Ramos (cell line): ENCODE results near the gene EZH2.

Experiments
- in situ Hi-C: fragments of 300-500 bp; cut with MboI; formaldehyde crosslinking; loops from one replicate; pipeline ENCODE4 v1.14.3; 2022; ENCODE audit warnings: low sequenced_read_pairs; ENCODE audit not compliant: unreplicated experiment

Gene EZH2

DNA sequence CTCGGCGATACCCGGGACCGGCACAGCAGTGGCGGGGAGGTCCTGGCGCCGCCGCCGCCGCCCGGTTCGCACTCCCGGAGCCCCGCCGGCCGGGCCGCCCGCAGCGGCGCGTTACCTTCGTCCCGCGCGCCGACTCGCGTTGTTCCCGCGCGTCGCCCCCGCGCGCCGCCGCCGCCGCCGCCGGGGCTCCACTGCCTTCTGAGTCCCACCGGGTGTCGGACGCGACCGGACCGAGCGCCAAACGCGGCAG lies at the start of gene EZH2:
EZH2 (minus strand) TSS at position 243 of the 250 bp plus-strand sequence. CDS start 36,993 bp downstream, outside the sequence.
- in situ Hi-C loops: no loop called here

DNA sequence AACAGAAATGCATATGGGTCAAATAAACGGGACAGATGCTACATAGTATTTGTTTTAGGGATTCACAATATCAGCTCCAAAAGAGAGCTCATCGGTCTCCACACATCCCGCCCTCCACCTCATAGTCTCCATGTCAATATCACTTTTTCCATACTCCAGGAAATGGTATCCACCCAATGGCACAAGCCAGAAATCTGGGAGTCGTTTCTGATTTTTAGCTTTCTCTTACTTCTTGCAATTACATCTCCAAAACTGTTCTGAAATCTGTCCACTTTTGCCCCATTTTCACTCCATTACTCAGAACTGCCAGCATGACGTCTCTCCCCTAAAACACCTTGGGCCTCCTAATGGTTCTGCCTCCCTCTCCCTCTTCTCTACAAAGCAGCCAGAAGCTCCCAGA lies 47.4 kb upstream of the EZH2 start:
- in situ Hi-C loops: no loop called here

GRCh38 chr7:148930335-148930734 lies 46.2 kb upstream of the EZH2 start:
- in situ Hi-C loops: no loop called here

DNA sequence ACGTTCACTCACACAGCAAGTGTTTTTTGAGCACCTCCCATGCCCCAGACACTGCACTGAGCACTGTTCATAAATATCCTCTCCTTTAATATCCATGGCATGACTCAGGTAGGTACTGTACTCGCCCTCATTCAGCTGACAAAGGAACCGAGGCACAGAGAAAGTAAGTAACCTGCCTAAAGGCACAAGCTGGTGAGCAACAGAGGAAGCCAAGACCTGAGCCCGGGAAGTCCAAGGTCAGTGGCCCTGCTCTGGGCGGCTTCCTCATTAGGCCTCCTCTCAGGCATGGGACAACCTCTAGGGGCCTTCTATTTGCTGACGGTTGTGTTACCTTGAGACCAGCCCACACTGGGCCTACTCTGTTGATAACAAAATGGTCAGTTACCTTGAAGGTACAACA lies 45.1 kb upstream of the EZH2 start:
- in situ Hi-C loops: no loop called here

DNA sequence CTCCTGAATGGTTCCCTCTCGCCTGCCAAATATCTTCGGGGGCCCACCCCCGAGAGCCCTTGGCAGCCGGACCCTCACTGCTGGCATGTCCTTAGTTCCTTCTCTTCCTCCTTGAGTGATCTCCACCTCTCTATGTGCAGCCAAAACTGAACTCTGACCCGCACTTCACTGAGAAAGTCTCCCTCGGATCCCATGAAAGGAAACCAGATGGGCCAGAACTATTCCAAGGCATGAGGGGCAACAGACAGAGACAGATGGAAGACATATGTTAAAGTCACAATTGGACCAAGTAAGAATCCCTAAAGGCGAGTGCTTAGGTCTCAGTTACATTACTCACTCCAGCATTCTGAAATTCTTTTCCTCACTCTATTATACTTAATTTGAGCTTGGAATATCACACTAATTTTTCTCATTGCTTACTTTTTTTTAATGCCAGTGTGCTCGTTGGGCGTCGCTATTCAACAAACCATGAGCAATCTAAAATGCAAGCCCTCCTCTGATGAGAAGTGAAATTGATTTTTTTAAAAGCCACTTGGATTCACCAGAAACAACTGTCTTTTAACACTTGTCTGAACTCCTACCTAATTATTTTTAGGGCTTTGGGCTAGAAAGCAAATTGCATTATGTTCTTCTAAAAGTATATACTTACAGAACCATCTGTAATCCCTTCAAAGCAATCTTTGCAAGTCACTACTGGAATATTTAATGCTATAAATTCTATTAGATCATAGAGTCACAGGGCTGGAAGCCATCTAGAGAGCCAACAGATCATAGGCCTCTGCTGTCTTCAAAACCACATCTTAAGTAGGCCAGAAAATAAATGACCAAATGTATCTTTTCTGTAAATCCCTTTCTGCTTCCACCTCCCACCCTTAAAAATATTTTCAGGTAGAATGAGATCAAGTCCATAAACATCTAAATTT lies 43.3 kb upstream of the EZH2 start:
- in situ Hi-C loops: no loop called here

DNA sequence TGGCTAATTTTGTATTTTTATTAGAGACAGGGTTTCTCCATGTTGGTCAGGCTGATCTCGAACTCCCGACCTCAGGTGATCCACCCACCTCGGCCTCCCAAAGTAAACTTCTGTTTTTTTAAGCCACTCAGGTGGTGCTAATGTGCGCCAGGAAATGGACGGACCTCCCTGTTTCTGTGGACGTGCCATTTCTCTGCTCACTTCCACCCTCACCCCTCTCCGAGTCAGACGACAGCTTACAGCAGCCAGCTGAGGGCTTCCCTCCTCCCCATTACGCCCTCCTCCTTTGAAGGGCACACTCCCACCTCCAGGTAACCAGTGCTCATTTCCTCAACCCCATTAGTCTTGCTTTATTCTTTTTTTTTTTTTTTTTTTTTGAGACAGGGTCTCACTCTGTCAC lies 41.7 kb upstream of the EZH2 start:
- in situ Hi-C loops: no loop called here

DNA sequence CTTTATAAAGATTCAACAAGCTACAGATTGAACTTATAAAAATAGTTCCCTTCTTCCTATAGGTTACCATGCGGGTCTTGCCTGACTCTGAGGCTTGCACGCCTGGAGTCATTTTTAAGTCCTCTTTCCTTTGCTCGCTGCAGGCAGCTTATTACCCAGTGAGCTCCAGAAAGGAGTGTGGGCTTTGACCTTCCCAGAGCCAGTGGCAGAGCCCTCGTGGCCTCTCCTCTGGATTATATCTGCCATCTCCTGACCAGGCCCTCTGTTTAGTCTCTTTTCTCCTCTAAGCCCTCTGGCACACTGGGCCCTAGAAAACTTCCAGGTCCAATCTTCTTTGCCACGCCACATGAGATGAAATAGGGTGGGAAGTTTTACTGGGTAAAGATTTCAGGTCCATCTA lies 39.9 kb upstream of the EZH2 start:
- in situ Hi-C loops: no loop called here

DNA sequence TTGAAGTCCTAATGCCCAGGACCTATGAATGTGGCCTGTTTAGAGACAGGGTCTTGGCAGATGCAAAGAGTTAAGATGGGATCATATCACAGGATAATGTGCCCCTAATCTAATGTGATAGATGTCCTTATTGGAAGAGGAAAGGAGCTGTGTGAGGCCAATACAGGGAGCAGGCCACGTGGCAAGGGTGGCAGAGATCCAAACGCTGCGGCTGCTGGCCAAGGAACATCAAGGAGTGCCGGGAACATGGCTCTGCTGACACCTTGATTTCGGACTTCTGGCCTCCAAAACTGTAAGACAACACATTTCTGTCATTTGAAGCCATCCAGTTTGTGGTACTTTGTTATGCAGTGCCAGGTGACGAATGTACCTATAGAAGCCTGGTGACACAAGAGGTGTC lies 37.7 kb upstream of the EZH2 start:
- in situ Hi-C loops: no loop called here

GRCh38 chr7:148921189-148921588 lies 37.1 kb upstream of the EZH2 start:
- in situ Hi-C loops: no loop called here

DNA sequence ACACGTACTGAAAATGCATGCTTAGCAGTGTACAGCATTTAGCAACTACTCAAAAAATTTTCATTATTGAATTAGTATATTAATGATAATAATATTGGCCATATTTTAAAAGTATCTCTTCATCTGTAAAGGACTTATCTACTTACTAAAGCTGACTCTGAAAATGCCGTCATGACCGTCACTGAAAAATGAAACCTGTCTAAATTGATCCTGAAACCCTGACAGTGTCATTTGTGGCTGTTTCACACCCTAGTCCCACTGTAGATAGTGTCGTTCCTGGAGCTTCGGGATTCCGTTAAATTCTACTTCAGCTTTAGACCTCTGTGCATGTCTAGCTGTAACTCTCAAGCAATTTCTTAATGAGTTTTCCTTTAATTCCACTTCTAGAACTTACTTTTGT lies 35.8 kb upstream of the EZH2 start:
- in situ Hi-C loops: no loop called here

DNA sequence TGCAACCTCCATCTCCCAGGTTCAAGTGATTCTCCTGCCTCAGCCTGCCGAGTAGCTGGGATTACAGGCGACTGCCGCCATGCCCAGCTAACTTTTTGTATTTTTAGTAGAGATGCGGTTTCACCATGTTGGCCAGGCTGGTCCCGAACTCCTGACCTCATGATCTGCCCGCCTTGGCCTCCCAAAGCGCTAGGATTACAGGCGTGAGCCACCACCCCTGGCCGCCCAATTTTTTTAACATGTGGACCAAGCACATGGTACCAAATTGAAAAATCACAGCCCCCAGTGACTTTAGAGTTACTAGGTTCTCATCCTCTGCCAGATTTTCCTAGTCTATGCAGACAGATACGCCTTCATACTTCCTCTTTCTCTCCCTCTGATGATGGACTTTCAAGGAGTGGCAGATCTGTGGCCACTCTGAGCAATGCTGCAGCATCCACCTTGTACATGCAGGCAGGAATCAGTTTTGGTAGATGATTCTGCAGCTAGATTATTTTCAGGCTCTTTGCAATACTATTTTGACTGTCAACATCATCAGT lies 34.0 kb upstream of the EZH2 start:
- in situ Hi-C loops: no loop called here

- in situ Hi-C loops: no loop called here
Measured at GRCh38 chr7:148916186-148916585, 32.1 kb upstream of the EZH2 start.

- in situ Hi-C loops: no loop called here
Measured at GRCh38 chr7:148915211-148915610, 31.1 kb upstream of the EZH2 start.

DNA sequence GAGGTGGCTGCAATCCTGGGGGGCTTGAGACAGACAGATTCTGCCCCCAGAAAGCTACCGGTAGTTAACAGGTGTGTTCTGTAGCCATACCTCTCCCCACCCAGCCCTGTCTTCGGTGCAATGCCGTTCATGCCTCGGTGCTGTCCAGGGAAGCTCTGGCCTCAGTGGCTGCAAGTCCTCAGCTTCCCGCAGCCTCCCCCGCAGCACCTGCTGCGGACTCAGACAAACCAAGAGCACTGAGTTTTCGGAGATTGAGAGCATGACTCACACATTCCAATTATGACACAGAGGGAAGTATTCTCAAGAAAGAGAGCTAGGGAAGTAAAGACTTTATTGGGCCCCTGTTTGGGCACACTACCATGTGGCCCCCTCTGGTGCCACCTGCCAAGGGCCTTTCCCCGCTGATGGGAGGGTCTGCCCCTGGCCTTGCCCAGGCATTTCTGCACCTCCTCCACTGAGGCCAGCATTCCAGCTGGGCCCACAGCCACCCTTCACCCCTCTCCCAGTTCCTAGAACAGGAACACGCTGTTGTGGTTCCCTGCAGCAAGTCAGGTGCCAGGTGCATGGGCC lies 30.2 kb upstream of the EZH2 start:
- in situ Hi-C loops: no loop called here

DNA sequence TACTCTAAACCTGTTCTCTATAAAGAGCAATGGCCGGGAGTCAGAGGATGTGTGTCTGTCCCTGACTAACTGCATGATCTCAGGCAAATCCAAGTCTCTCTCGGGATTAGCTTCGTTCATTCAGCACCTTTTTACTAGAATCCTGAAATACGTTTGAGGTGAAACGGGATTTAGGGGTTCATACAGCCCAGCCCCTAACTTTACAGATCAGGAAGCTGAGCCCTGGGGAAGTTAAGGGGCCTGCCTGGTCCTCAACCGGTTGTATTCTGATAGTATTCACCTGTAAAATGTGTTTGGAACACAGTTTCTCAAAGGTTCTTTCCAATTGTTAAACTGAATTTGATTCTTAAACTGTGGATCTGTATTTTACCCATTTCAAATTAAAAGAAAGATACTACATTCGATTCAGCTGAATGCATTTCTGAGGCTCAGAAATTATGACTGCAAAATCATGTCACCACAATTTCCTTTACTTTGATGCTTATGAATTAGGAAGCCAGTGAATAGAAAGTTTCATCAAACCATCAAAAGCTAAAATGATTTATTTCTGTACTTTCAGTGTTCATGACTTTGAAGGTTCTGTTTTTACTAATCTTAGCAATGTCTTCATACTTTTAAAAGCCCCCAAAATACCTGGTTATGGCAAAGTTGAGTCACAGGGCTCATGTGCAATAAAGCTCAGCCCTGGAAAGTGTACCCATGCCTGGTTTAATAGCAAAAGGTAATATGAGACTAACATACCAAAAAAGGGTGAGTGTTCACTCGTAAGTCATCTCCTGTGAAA lies 28.9 kb upstream of the EZH2 start:
- in situ Hi-C loops: no loop called here

- in situ Hi-C loops: no loop called here
Measured at GRCh38 chr7:148912151-148912550, 28.1 kb upstream of the EZH2 start.

- in situ Hi-C loops: no loop called here
Measured at GRCh38 chr7:148911626-148912025, 27.5 kb upstream of the EZH2 start.

DNA sequence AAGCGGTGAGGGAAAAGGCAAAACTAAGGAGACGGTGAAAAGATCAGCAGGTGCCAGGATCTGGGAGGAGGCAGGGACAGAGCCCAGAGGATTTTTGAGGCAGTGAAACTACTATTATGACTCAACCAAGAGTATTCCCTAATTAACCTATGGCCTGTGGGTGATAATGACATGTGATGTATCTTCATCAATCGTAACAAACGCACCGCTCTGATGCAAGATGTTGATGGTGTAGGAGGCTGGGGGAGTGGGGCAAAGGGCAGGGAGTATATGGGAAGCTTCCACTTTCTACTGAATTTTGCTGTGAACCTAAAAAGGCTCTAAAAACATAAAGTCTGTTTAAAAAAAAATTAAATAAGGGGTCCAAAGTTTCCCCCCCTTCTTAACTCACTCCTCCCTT lies 25.5 kb upstream of the EZH2 start:
- in situ Hi-C loops: no loop called here

DNA sequence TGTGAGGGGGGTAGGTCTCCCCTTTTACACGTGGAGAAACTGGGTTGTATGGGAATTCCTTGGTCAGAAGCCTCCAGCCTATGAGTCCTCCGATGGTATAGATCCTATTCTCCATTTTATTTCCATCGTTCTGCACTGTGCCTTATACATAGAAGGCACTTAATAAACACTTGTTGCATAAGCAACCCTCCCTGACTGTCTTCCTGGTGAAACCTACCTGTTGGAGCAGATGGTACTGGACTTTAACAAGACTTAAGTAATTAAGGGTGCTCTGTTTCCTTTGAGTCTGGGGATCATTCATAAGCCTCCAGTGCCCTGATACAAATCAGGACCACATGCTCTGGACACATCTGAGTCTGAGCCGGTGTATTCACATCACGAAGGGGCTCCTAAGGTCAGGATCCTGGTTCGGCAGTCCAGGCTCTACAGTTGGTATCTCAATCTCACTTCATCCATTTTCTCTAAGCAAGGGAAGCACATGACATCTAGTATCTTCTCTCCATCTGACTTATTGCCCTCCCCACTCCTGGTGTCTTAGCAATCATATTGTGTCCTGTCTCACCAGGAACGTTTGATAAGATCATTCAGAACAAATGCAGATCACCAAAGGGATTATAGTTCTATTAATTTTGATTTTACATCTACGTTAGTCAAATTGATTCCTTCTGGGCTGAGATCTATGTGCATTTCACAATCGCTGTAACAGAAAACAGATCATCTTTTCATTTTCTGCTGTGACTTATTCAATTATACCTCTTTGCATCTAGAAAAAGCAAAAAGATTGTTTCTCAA lies 22.8 kb upstream of the EZH2 start:
- in situ Hi-C loops: no loop called here

DNA sequence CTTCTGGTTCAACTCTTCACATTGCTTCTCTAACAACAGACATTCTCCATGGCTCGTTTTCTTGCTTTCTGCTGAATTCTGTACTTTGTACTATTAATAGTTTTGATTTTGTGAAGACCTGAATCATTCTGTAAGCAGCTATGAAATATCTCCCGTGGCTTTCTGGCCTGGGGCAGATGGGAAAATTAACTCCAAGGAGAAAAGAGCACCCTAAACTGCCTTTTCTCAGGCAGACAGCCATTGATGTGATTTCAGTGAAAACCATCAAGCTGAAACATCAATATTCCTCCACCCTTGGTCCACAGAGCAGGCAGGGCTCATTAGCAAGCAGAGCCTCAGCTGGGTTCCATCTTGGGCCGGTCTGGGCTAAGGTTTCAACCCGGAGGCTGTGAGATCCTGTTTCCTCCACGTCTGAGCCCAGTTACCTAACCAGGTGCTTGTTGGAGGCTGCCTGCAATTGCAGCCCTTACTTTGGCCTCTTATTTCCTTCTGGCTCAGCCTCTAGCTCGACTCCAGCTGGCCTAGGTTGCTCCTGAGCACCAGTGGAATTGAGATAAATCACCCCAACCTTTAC lies 21.1 kb upstream of the EZH2 start:
- in situ Hi-C loops: no loop called here
